Measurements from ENCODE around the gene KDM4C.

The KDM4C gene

DNA sequence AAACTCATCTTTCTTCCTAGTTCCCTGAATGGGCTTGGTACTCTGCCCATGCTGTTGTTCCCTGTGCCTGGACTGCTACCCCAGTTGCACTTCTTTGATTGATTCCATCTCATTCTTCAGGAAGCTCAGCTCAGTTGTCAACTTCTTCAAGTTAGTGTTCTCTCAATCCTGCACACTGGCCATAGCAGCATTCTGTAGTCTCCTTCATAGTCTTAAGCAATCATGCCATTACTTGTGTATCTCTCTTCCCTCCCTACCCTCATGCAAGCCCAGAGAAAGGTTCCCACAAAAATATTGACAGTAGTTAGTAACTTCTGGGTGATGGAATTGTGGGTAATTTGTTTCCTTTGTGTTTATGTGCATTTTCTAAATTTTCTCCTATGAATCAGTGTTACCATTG lies 5.5 kb downstream of the KDM4C start:
- H3K79me2 ChIP-seq, result peaks cover 18% of the 10 kb centered on the region
- no peak overlapping the region for H3K4me3 ChIP-seq (ENCODE audit: low read depth, low read length)
- no peak overlapping the region for H3K27ac ChIP-seq
- H3K9me3 ChIP-seq (ENCODE audit: control insufficient read depth, low read length), result no peaks in the 10 kb centered on the region
- H3K4me1 ChIP-seq, result no peaks in the 10 kb centered on the region
- no peak overlapping the region for H3K4me2 ChIP-seq (ENCODE audit: low read length)
- TF ChIP-seq CTCF (IDR thresholded peaks at IDR 0.05), result no peak
- H3K27me3 ChIP-seq (ENCODE audit: control insufficient read depth, insufficient read depth, low read length), result no peaks in the 10 kb centered on the region
- H2AFZ ChIP-seq, result no peak overlapping the region
- H3K9ac ChIP-seq, result no peak overlapping the region
- no peaks in the 10 kb centered on the region for H3K36me3 ChIP-seq (ENCODE audit: control insufficient read depth, insufficient read depth, low read length)

DNA sequence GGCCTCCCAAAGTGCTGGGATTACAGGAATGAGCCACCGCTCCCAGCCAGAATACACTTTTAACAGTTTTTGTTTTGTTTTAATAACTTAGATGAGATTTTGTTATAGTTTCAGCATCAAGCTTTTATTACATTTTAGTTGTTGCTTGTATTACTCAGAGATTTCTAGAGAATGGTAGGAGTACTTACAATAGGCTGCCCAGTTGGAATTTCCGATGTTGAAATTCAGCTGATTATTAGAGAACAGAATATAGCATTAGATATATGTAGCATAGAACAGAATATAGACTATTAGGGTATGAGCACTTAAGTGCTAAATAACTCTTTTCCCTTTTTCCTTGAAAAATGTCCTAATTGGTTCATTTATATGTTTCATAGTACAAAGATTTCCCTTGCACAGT lies 6.2 kb downstream of the KDM4C start:
- Histone ChIP-seq H3K4me2 (ENCODE audit: low read length) (no peak overlapping the region), H3K4me1 (no peaks in the 10 kb centered on the region), H3K79me2 (peaks cover 15% of the 10 kb centered on the region), H3K27me3 (ENCODE audit: control insufficient read depth, insufficient read depth, low read length) (no peaks in the 10 kb centered on the region), H2AFZ (no peak overlapping the region), H3K4me3 (ENCODE audit: low read depth, low read length) (no peak overlapping the region), H3K9me3 (ENCODE audit: control insufficient read depth, low read length) (no peaks in the 10 kb centered on the region), H3K36me3 (ENCODE audit: control insufficient read depth, insufficient read depth, low read length) (no peaks in the 10 kb centered on the region), H3K27ac (no peak overlapping the region), H3K9ac (no peak overlapping the region)
- no peak for TF ChIP-seq CTCF (IDR thresholded peaks at IDR 0.05)

- no peaks in the 10 kb centered on the region for H3K9me3 ChIP-seq (ENCODE audit: control insufficient read depth, low read length)
- peaks cover 14% of the 10 kb centered on the region for H3K79me2 ChIP-seq
- no peaks in the 10 kb centered on the region for H3K36me3 ChIP-seq (ENCODE audit: control insufficient read depth, insufficient read depth, low read length)
- H3K27me3 ChIP-seq (ENCODE audit: control insufficient read depth, insufficient read depth, low read length), result no peaks in the 10 kb centered on the region
- H3K9ac ChIP-seq, result no peak overlapping the region
- no peak for TF ChIP-seq CTCF (IDR thresholded peaks at IDR 0.05)
- no peak overlapping the region for H3K4me2 ChIP-seq (ENCODE audit: low read length)
- H3K4me3 ChIP-seq (ENCODE audit: low read depth, low read length), result no peak overlapping the region
- no peaks in the 10 kb centered on the region for H3K4me1 ChIP-seq
- H3K27ac ChIP-seq, result no peak overlapping the region
- no peak overlapping the region for H2AFZ ChIP-seq
Observed at GRCh38 chr9:6764523-6764922, 6.8 kb downstream of the KDM4C start.

DNA sequence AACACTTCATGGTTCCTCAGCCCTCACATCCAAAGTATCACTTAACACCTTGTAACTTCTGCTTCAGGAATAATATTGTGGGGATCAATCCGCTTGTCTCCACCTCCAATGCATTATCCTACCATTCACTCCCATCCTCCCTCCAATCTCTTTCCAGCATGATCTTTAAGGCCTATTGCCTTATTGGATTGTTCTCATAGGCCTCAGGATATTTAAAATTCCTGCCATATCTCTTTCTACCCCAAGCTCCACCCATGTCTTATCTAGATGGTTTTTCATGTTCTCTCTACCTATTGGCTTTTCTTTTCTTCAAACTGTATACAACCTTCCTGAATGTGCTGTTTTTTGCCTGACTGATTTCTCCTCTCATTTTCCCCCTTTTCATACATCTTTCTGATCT lies 7.2 kb downstream of the KDM4C start:
- H2AFZ ChIP-seq, result no peak overlapping the region
- peaks cover 15% of the 10 kb centered on the region for H3K79me2 ChIP-seq
- no peak for TF ChIP-seq CTCF (IDR thresholded peaks at IDR 0.05)
- H3K4me3 ChIP-seq (ENCODE audit: low read depth, low read length), result no peak overlapping the region
- H3K36me3 ChIP-seq (ENCODE audit: control insufficient read depth, insufficient read depth, low read length), result no peaks in the 10 kb centered on the region
- H3K27me3 ChIP-seq (ENCODE audit: control insufficient read depth, insufficient read depth, low read length), result no peaks in the 10 kb centered on the region
- no peaks in the 10 kb centered on the region for H3K9me3 ChIP-seq (ENCODE audit: control insufficient read depth, low read length)
- no peak overlapping the region for H3K4me2 ChIP-seq (ENCODE audit: low read length)
- no peak overlapping the region for H3K27ac ChIP-seq
- H3K4me1 ChIP-seq, result no peaks in the 10 kb centered on the region
- H3K9ac ChIP-seq, result no peak overlapping the region

- no peak overlapping the region for H3K9ac ChIP-seq
- peaks cover 15% of the 10 kb centered on the region for H3K79me2 ChIP-seq
- H3K4me3 ChIP-seq (ENCODE audit: low read depth, low read length), result no peak overlapping the region
- H2AFZ ChIP-seq, result no peak overlapping the region
- no peak overlapping the region for H3K27ac ChIP-seq
- TF ChIP-seq CTCF (IDR thresholded peaks at IDR 0.05), result no peak
- H3K27me3 ChIP-seq (ENCODE audit: control insufficient read depth, insufficient read depth, low read length), result no peaks in the 10 kb centered on the region
- H3K4me1 ChIP-seq, result no peaks in the 10 kb centered on the region
- H3K9me3 ChIP-seq (ENCODE audit: control insufficient read depth, low read length), result no peaks in the 10 kb centered on the region
- H3K36me3 ChIP-seq (ENCODE audit: control insufficient read depth, insufficient read depth, low read length), result no peaks in the 10 kb centered on the region
- H3K4me2 ChIP-seq (ENCODE audit: low read length), result no peak overlapping the region
Observed at GRCh38 chr9:6765396-6765795, 7.6 kb downstream of the KDM4C start.

All from parathyroid adenoma (tissue), 2 donors.